NB4 (cell line): ENCODE data around the gene MEF2D.

Experiments
- MYC ChIP-seq: IDR thresholded peaks from 2 replicates; pipeline ENCODE4 v1.6.1; 2011; ENCODE audit warnings: low read depth, low read length
- POLR2A ChIP-seq: IDR thresholded peaks from 2 replicates; pipeline ENCODE4 v1.6.1; 2011; ENCODE audit warnings: mild to moderate bottlenecking; ENCODE audit not compliant: insufficient read length; ENCODE audit errors: extremely low read depth
- TF ChIP-seq, protein P1 (sequence below): IDR thresholded peaks from one replicate; pipeline ENCODE4 v1.5.1; 2012; ENCODE audit warnings: low read depth, low read length
- TF ChIP-seq, protein P2 (sequence below): IDR thresholded peaks from 2 replicates; pipeline ENCODE4 v1.6.1; 2011; ENCODE audit warnings: low read depth, low read length

DNA sequence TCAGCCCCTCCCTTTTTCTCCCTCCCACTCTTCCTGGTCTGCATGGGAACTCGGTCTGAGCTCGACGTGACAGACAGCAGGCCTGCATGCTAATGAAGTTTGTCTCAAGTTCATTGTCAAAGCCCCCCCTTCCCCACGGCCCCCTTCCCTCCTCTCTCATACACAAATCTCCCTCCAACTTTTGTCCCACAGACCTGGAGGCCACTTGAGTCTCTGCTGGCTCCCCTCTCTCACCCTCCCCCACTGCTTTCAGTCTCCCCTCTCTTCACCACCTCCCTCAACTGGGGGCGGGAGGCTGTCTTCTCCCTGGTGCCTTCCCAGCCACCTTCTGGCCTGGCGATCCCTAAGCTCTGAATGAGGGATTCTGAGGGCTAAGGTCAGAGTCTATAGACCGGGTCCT, 70.3 kb downstream of the MEF2D start:
- TF ChIP-seq, protein P1, sequence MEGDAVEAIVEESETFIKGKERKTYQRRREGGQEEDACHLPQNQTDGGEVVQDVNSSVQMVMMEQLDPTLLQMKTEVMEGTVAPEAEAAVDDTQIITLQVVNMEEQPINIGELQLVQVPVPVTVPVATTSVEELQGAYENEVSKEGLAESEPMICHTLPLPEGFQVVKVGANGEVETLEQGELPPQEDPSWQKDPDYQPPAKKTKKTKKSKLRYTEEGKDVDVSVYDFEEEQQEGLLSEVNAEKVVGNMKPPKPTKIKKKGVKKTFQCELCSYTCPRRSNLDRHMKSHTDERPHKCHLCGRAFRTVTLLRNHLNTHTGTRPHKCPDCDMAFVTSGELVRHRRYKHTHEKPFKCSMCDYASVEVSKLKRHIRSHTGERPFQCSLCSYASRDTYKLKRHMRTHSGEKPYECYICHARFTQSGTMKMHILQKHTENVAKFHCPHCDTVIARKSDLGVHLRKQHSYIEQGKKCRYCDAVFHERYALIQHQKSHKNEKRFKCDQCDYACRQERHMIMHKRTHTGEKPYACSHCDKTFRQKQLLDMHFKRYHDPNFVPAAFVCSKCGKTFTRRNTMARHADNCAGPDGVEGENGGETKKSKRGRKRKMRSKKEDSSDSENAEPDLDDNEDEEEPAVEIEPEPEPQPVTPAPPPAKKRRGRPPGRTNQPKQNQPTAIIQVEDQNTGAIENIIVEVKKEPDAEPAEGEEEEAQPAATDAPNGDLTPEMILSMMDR, result no peak
- TF ChIP-seq POLR2A, result no peak
- TF ChIP-seq, protein P2, sequence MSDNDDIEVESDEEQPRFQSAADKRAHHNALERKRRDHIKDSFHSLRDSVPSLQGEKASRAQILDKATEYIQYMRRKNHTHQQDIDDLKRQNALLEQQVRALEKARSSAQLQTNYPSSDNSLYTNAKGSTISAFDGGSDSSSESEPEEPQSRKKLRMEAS, result no peak
- TF ChIP-seq MYC, result no peak
